Mesendoderm (in vitro differentiated cells): Measurements from ENCODE around the gene TFF3.
A peak's percentile ranks its signal among the peaks of the same experiment; 100 is the strongest.

Experiments
- DNase-seq: peaks from one replicate; pipeline ENCODE4 v3.0.0; 2013
- H2AK5ac ChIP-seq: 2 replicates; pipeline ENCODE4 v1.6.1; 2013; ENCODE audit warnings: low read length, inconsistent platforms
- H2BK120ac ChIP-seq: 2 replicates; pipeline ENCODE4 v1.6.1; 2013; ENCODE audit warnings: low read depth, mild to moderate bottlenecking, low read length, moderate library complexity, mixed read lengths
- H2BK15ac ChIP-seq: replicated peaks from 2 replicates; pipeline ENCODE4 v1.6.1; 2013; ENCODE audit warnings: low read depth, mild to moderate bottlenecking, moderate library complexity
- H2BK5ac ChIP-seq: 2 replicates; pipeline ENCODE4 v1.6.1; 2013; ENCODE audit warnings: low read length, inconsistent platforms
- H3K18ac ChIP-seq: 2 replicates; pipeline ENCODE4 v1.6.1; 2013; ENCODE audit warnings: mild to moderate bottlenecking, low read length, mixed read lengths
- H3K23ac ChIP-seq: one replicate; pipeline ENCODE4 v1.6.1; 2013; ENCODE audit warnings: low read length
- H3K27ac ChIP-seq: 2 replicates; pipeline ENCODE4 v1.5.1; 2013; ENCODE audit warnings: low read depth, mild to moderate bottlenecking, inconsistent platforms, low read length, moderate library complexity
- H3K27me3 ChIP-seq: 2 replicates; pipeline ENCODE4 v1.6.1; 2013; ENCODE audit warnings: low read length, control low read depth, mild to moderate bottlenecking, inconsistent platforms; ENCODE audit not compliant: insufficient read depth, poor library complexity
- H3K36me3 ChIP-seq: 2 replicates; pipeline ENCODE4 v1.6.1; 2013; ENCODE audit warnings: low read length, inconsistent platforms; ENCODE audit not compliant: control insufficient read depth, insufficient read depth
- H3K4ac ChIP-seq: one replicate; pipeline ENCODE4 v1.6.1; 2013; ENCODE audit warnings: low read depth, mild to moderate bottlenecking, low read length, moderate library complexity
- H3K4me1 ChIP-seq: 2 replicates; pipeline ENCODE4 v1.6.1; 2013; ENCODE audit warnings: low read depth, low read length, inconsistent platforms; ENCODE audit not compliant: control insufficient read depth
- H3K4me2 ChIP-seq: 2 replicates; pipeline ENCODE4 v1.6.1; 2013; ENCODE audit warnings: low read length
- H3K4me3 ChIP-seq: 2 replicates; pipeline ENCODE4 v1.5.1; 2013; ENCODE audit warnings: mild to moderate bottlenecking, low read length
- H3K56ac ChIP-seq: one replicate; pipeline ENCODE4 v1.6.1; 2013; ENCODE audit warnings: low read length
- H3K79me1 ChIP-seq: 2 replicates; pipeline ENCODE4 v1.6.1; 2013; ENCODE audit warnings: low read length, inconsistent platforms
- H3K79me2 ChIP-seq: 2 replicates; pipeline ENCODE4 v1.6.1; 2013; ENCODE audit warnings: mild to moderate bottlenecking, low read length; ENCODE audit not compliant: control insufficient read depth, insufficient read depth
- H3K9ac ChIP-seq: 2 replicates; pipeline ENCODE4 v1.6.1; 2013; ENCODE audit warnings: low read length, inconsistent platforms
- H4K5ac ChIP-seq: one replicate; pipeline ENCODE4 v1.6.1; 2013; ENCODE audit warnings: low read length
- H4K8ac ChIP-seq: one replicate; pipeline ENCODE4 v1.6.1; 2013; ENCODE audit warnings: low read depth, mild to moderate bottlenecking, control low read depth, low read length, moderate library complexity
- WGBS: extraction: QIAGEN DNeasy Blood & Tissue Kit; methylation state at CpG from one replicate; pipeline ENCODE4 v1.1.7; 2013; ENCODE audit warnings: low lambda C conversion rate, missing lambda C conversion rate; ENCODE audit not compliant: insufficient coverage; ENCODE audit errors: extremely low coverage; 5-methylcytosine and 5-hydroxymethylcytosine counted together

TFF3 gene

DNA sequence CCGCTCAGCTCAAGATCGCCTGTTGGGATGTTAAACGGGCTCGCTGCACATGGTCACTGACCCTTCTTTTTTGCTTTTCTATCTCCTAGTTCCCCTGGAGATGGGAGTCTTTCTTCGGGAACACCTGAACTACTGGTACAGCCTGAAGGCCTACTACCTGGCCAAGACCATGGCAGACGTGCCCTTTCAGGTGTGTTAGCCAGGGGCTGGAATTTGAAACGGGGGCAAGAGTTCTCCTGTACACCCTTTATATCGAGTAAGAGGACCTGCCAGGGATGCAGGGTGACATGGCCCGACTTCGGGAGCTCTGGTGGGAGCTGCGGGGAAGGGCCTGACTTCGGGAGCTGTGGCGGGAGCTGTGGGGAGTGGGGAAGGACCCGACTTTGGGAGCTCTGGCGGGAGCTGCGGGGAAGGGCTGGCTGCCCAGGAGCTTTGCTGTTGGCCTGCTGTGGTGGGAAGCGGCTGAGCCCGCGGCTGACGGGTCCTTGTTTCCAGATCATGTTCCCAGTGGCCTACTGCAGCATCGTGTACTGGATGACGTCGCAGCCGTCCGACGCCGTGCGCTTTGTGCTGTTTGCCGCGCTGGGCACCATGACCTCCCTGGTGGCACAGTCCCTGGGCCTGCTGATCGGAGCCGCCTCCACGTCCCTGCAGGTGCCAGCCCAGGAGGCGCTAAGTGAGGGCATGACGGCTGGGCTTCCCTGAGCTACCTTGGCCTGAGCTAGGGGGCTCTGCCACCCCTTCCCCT, 24.0 kb downstream of the TFF3 start:
- no peak overlapping the region for H3K4me2 ChIP-seq
- H2AK5ac ChIP-seq = no peak overlapping the region
- H2BK5ac ChIP-seq = no peak overlapping the region
- no peak overlapping the region for H3K4ac ChIP-seq
- no peak for DNase-seq
- no peak overlapping the region for H3K27ac ChIP-seq
- H3K79me2 ChIP-seq = no peaks in the 10 kb centered on the region
- no peak overlapping the region for H3K18ac ChIP-seq
- H2BK120ac ChIP-seq = no peak overlapping the region
- H2BK15ac ChIP-seq = no peak overlapping the region
- H3K79me1 ChIP-seq = no peaks in the 10 kb centered on the region
- no peaks in the 10 kb centered on the region for H3K36me3 ChIP-seq
- WGBS = no CpG with 5 or more reads among the region's 35 CpGs
- no peak overlapping the region for H4K8ac ChIP-seq
- no peak overlapping the region for H3K4me3 ChIP-seq
- no peak overlapping the region for H4K5ac ChIP-seq
- no peak overlapping the region for H3K9ac ChIP-seq
- no peak overlapping the region for H3K56ac ChIP-seq
- no peaks in the 10 kb centered on the region for H3K27me3 ChIP-seq
- no peaks in the 10 kb centered on the region for H3K4me1 ChIP-seq
- H3K23ac ChIP-seq = no peak overlapping the region

DNA sequence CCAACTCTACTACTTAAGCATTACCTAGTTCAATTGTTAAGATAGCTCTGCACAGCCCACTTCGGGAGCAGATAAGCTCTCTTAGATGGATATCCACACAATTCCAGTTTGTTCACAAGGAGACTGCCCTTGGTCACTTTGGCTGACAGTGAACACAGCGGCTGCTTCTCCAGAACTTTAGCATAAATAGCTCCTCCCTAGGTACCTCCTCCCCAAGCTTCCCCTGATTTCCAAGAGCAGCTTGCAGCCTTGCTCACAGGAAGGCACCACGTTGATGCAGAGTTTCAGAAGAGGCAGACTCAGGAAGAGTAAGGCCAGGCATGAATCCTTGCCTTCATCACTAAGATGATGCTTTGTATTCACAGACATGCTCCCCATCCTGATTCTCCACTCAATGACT, 24.7 kb downstream of the TFF3 start:
- no peak overlapping the region for H3K18ac ChIP-seq
- H3K4me3 ChIP-seq = no peak overlapping the region
- no peak overlapping the region for H3K56ac ChIP-seq
- H3K4me2 ChIP-seq = no peak overlapping the region
- H3K4ac ChIP-seq = no peak overlapping the region
- no peak overlapping the region for H3K9ac ChIP-seq
- no peak overlapping the region for H2AK5ac ChIP-seq
- H2BK5ac ChIP-seq = no peak overlapping the region
- no peaks in the 10 kb centered on the region for H3K79me2 ChIP-seq
- H4K8ac ChIP-seq = no peak overlapping the region
- no peak overlapping the region for H3K27ac ChIP-seq
- WGBS = no CpG with 5 or more reads among the region's 3 CpGs
- no peaks in the 10 kb centered on the region for H3K79me1 ChIP-seq
- no peaks in the 10 kb centered on the region for H3K36me3 ChIP-seq
- H4K5ac ChIP-seq = no peak overlapping the region
- H3K23ac ChIP-seq = no peak overlapping the region
- H2BK120ac ChIP-seq = no peak overlapping the region
- no peak overlapping the region for H2BK15ac ChIP-seq
- DNase-seq = peak; percentile 24
- H3K4me1 ChIP-seq = no peaks in the 10 kb centered on the region
- no peaks in the 10 kb centered on the region for H3K27me3 ChIP-seq

DNA sequence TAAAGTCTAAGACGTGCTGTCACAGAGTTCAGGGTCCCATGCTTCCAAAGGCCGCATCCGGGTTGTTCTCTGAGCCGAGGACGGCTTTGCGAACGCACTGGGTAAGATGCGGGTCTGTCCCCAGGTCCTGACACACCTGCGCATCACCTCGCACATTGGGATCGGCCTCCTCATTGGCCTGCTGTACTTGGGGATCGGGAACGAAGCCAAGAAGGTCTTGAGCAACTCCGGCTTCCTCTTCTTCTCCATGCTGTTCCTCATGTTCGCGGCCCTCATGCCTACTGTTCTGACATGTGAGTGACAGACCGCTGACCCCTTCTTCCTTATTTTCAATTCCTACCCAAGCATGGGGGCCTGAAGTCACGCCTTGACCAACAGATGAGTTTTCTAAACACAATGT, 25.3 kb downstream of the TFF3 start:
- H2BK5ac ChIP-seq = no peak overlapping the region
- WGBS = no CpG with 5 or more reads among the region's 18 CpGs

DNA sequence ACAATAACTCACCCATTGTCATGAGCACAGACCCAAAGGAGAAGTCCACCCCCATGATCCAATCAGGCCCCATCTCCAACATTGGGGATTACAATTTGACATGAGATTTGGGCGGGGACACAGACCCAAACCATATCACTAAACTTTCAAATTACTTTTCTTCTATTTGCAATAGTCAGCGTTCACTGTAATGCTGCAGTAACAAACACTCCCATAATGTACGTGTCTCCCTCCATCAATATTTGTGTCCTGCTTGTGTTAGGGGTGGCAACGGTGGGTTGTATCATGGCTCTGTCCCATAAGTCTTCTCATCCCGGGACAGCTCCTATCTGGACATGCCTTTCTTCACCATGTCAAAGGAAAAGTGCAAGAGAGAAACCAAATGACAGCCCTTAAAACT, 26.2 kb downstream of the TFF3 start:
- H3K4me2 ChIP-seq = no peak overlapping the region
- H2BK120ac ChIP-seq = no peak overlapping the region
- H4K8ac ChIP-seq = no peak overlapping the region
- no peak overlapping the region for H3K23ac ChIP-seq
- no peak overlapping the region for H2AK5ac ChIP-seq
- no peak for DNase-seq
- no peak overlapping the region for H2BK5ac ChIP-seq
- no peak overlapping the region for H3K9ac ChIP-seq
- no peaks in the 10 kb centered on the region for H3K4me1 ChIP-seq
- no peaks in the 10 kb centered on the region for H3K79me2 ChIP-seq
- H3K27me3 ChIP-seq = no peaks in the 10 kb centered on the region
- no peak overlapping the region for H3K56ac ChIP-seq
- H4K5ac ChIP-seq = no peak overlapping the region
- no peak overlapping the region for H3K4ac ChIP-seq
- H3K79me1 ChIP-seq = no peaks in the 10 kb centered on the region
- no peak overlapping the region for H2BK15ac ChIP-seq
- H3K36me3 ChIP-seq = no peaks in the 10 kb centered on the region
- no CpG with 5 or more reads among the region's 5 CpGs for WGBS
- H3K27ac ChIP-seq = no peak overlapping the region
- no peak overlapping the region for H3K4me3 ChIP-seq
- no peak overlapping the region for H3K18ac ChIP-seq

More for the DNA sequence above, 25.3 kb downstream of the TFF3 start:
- Histone ChIP-seq H3K4me3 (no peak overlapping the region), H3K27ac (no peak overlapping the region), H3K27me3 (no peaks in the 10 kb centered on the region), H3K56ac (no peak overlapping the region), H4K5ac (no peak overlapping the region), H2AK5ac (no peak overlapping the region), H3K9ac (no peak overlapping the region), H2BK120ac (no peak overlapping the region), H3K79me2 (no peaks in the 10 kb centered on the region), H3K79me1 (no peaks in the 10 kb centered on the region), H3K18ac (no peak overlapping the region), H3K4me2 (no peak overlapping the region), H4K8ac (no peak overlapping the region), H3K23ac (no peak overlapping the region), H3K4me1 (no peaks in the 10 kb centered on the region), H2BK15ac (no peak overlapping the region), H3K36me3 (no peaks in the 10 kb centered on the region), H3K4ac (no peak overlapping the region)
- DNase-seq = no peak

DNA sequence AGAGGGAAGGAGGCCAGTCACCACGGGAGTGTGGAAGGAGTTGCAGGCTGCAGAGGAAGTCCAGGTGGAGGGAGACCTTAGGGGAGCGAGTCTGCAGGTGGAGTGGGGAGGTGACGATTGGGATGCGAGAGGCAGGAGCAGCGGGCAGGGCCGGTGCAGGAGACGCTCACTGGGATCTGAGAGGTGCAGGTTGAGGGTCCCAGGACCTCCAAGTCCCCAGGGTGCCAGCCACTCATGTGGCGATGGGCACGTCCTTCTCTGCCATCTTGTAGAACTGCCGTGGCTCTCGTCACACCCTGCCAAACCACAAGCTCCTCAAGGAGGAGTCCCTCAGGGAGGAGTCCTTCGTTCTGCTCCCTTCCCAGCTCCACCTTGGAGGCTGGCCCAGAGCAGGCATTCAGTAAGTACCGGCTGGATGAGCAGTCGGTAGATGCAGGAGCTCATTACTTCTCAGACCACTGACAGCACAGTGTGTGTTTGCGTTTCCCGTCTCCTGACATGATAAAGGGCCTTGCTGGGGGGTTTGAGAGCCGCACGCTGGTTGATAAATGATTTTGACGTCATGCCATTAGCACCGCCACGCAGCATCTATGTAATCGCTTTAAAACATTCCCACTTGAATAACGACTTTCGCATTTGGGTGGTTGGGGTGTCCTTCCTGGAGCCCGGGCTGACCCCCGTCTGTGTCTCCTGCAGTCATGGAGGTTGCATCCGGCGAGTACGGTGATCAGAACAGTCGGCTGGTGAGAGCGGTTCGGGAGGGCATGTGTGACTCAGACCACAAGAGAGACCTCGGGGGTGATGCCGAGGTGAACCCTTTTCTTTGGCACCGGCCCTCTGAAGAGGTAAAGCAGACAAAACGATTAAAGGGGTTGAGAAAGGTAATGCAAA, 27.8 kb downstream of the TFF3 start:
- Histone ChIP-seq H3K27me3 (no peaks in the 10 kb centered on the region), H3K4me1 (no peaks in the 10 kb centered on the region), H3K56ac (no peak overlapping the region), H2BK120ac (no peak overlapping the region), H4K5ac (no peak overlapping the region), H2BK5ac (no peak overlapping the region), H2AK5ac (no peak overlapping the region), H3K79me2 (no peaks in the 10 kb centered on the region), H4K8ac (no peak overlapping the region), H3K4me3 (no peak overlapping the region), H3K18ac (no peak overlapping the region), H3K9ac (no peak overlapping the region), H3K23ac (no peak overlapping the region), H2BK15ac (no peak overlapping the region), H3K36me3 (no peaks in the 10 kb centered on the region), H3K27ac (no peak overlapping the region), H3K4ac (no peak overlapping the region), H3K4me2 (no peak overlapping the region), H3K79me1 (no peaks in the 10 kb centered on the region)
- no peak for DNase-seq
- WGBS = no CpG with 5 or more reads among the region's 36 CpGs
